T-helper 22 cell (primary cell): ENCODE data around the gene TMEM258.

Experiments used
- DNase-seq: peaks from one replicate; pipeline ENCODE4 v3.0.0-alpha.2; 2020; ENCODE audit warnings: low read depth

TMEM258 gene

DNA sequence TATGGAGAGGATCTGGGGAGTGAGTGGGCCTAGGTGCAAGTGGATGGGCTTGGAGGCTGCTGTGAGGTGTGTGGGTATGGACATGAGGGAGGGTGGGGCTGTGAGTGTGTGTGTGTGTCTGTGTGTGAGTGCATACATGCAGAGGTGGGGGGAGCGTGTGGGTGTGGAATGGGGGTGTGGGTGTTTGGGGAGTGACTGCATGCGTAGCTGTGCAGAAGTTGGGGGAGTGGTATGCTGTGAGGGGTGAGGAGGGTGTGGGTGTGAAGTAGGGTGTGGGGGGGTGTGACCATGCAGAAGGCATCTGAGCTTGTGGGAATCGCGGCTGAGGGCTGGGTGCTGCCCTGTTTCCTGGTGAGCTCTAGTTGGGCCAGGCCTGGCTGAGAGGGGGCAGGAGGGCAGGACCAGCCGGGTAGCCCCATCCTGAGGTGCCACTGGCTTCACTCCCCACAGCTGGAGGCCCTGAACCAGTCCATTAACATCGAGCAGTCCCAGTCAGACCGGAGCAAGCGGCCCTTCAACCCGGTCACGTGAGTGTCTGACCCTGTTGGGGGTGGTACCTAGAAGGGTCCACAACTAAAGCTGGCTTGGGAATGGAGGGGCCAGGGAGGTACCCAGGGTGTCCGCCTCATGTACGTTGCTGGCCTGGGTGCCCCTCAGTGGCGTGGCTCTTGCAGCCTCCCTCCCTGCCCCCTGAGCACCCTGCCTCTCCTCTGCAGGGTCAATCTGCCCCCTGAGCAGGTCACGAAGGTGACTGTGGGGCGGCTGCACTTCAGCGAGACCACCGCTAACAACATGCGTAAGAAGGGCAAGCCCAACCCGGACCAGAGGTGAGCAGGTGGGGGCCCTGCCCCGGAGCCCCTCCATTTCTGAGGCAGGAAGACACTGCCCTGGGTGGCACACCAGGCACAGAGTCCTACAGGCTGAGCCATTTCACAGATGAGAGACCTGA lies 16.5 kb downstream of the TMEM258 start:
- no peak for DNase-seq

DNA sequence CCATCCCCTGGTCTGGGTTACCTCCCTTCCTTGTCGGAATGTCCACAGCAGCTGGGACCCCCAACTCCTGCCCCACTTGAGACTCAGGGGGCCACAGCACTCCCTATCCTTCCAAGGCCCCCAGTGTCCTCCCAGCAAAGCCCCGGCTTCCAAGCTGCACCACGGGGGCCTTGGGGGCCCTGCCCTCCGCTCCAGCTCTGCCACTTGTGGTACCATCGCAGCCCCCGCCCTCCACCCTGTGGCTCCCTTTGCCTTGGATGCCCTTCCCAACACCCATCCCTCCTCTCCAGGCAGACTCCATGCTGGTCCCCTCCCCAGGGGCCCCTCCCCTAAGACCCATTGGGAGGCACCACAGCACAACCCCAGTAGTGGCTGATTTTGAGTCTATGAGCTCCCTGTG lies 17.3 kb downstream of the TMEM258 start:
- no peak for DNase-seq

DNA sequence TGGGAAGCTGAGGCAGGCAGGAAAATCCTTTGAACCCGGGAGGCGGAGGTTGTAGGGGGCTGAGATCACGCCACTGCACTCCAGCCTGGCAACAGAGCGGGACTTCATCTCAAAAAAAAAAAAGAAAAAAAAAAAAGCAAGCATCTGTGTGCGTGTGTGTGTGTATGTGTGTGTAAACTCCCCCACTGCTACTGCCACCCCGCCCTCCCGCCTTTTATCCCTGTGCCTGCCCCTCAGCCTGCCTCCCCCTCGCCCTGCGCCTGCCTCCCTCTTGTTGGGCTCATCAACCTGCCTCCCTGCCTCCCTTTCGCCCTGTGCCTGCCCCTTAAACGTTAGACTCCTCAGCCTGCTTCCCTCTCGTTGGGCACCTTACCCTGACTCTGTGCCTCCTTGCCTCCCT lies 18.0 kb downstream of the TMEM258 start:
- DNase-seq, result no peak

DNA sequence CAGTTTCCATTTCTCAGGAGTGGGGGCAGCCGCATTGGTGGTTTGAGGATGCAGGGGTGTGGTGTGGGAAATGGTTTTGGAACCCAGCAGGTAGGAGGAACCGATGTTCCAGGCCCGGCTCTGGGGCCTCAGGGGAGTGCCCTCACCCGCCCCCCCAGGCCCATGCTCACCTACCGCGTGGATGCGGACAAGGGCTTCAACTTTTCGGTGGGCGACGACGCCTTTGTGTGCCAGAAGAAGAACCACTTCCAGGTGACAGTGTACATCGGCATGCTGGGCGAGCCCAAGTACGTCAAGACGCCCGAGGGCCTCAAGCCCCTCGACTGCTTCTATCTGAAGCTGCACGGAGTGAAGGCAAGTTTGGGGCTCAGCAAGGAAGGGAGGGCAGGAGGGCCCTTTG lies 18.6 kb downstream of the TMEM258 start:
- DNase-seq, result no peak

DNA sequence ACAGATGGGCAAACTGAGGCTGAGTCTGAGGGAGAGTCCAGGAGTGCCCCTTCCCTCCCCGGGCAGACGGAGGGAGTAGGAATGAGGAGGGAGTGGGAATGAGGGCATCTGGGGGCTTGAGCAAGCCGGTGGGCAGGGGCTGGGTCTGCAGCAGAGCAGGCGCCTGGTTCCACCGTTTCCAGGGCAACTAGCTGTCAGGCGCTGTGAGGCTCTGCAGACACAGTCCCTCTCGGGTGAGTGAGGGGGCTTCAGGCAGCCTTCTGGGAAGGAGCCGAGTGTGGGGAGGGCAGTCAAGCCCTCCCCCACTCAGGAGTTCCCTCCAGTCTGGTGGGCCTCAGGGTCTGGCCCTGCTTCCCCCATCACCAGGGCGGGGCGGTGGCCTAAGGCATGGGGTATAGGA lies 19.0 kb downstream of the TMEM258 start:
- DNase-seq, result no peak

DNA sequence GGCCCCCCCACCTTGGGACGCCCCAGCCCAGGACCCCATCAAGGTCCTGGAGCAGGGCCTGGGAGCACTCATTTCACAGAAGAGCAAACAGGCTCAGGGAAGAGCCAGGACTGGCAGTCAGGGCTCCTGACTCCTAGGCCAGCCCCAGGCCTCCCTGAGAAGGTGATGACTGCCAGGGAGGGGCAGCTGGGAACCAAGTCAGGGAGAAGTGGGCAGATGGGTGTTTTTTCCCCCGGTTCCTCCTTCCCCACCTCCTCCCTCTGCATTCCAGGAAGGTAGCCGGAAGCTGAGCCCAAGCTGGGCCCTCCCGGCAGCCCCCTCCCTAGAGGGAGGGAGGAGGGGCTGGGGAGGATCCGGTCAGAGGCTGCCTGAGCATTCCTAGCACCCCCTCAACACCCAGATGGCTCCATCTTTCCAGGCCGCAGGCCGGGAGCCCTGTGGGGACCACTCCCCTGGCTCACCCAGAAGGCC lies 20.4 kb downstream of the TMEM258 start:
- DNase-seq, result no peak

DNA sequence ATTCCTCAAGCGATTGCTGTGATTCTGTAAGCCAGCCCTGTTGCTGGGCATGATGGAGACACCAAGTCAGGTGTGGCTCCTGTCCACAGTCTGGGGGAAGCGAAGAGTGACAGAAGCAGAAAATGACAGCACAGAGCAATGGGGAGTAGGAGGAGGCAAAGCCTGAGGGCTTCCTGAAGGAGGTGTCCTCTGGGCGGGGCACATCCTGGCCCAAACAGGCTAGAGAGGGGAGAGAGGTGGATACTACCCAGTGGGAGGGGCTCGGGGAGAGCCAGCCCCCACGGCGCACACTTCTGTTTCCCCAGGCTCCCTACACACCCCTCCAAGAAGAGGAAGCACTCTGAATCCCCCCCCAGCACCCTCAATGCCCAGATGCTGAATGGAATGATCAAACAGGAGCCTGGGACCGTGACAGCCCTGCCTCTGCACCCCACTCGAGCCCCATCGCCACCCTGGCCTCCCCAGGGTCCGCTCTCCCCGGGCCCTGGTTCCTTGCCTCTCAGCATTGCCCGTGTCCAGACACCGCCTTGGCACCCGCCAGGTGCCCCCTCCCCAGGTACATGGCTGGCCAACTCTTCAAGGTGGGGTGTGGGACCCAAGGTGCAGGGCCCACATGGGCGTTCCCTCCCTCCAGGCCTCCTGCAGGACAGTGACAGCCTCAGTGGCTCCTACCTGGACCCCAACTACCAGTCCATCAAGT lies 21.1 kb downstream of the TMEM258 start:
- no peak for DNase-seq

DNA sequence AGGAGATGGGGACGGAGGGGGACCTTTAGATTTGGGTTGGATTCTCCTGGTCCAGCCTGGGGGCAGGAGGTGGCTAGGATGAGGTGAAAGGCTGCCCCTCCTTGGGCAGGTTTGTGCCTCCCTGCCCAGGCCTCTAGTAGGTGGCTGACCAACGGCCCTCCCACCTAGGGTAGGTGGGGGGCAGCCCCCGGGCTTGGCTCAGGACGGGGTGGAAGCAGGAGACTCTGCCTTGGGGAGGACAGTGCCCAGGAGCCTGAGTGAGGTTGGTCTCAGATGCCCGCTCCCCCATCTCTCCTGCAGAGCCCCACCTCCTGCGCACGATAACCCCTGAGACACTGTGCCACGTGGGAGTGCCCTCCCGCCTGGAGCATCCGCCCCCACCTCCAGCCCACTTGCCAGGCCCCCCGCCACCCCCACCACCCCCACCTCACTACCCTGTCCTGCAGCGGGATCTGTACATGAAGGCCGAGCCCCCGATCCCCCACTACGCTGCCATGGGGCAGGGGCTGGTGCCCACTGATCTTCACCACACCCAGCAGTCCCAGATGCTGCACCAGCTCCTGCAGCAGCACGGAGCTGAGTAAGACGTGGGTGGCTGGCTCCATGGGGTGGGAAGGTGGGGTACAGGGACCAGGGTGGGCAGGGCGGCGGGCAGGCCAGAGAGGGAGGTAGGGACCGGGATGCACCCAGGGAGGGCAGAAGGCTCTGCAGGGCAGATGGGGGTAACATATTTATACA lies 22.3 kb downstream of the TMEM258 start:
- DNase-seq, result no peak

DNA sequence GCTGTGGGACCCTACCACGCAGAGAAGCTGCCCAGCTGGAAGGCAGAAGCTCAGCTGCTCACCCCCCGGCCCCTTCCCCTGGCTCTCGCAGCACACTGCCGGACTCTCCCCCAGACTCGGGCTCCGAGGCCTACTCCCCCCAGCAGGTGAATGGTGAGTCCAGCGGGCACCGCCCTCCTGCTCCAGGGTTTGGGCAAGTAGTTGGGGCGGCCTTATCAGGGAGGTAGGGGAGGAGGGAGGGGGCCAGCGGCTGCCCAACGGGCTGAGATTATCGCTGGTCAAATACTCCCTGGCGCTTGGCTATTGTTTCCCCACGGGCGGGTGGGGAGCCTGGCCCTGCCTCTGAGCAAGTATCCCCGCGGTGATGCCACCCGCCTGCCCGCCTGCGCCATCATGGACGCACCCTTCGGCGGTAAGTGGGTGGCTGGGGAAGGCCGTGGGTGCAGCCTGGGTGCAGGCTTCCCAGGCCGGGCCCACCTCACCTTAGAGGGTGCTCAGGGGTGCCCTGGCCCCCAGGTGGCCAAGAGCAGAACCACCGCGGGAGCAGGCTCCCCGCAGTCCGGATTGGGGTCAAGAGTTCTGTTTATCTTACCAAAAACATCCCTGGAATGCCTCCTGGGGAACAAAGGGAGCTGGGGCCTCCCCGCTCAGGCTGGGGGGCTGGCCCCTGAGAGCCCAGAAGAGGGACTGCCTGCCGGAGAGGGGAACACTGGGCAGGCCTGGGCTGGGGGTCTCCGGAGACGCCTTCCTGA lies 23.1 kb downstream of the TMEM258 start:
- DNase-seq, result no peak

DNA sequence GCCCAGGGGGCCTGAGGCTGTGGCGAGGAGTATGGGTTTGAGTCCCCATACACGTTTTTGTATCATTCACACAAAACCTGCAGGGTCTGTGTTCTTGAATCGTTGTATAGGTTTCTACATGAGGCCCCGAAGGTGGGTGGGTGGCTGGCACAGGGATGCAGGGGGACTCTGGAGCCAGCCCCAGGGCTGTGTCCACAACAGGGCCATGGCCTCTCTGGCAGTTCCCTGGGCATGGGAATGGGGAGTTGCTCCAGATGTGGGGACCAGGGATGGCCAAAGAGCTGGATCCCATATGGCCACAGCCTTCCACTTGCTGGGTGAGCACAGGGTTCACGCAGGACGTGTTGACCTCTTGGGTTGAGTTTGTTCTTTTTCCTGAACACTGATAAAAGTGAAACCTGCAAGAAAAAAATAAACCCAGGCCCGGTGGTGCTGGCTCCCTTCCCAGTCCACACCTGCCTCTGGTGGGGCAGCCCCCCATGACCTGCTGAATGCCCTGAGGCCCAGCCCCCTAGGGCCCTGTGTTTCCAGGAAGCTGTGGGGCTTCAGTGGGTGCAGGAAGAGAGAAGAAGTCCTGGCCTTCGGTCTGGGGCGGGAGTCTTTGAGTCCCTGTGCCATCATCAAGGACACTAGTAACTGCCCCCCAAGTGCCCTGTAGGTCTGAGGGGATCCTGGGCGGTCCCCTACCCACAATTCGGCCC lies 23.9 kb downstream of the TMEM258 start:
- no peak for DNase-seq

DNA sequence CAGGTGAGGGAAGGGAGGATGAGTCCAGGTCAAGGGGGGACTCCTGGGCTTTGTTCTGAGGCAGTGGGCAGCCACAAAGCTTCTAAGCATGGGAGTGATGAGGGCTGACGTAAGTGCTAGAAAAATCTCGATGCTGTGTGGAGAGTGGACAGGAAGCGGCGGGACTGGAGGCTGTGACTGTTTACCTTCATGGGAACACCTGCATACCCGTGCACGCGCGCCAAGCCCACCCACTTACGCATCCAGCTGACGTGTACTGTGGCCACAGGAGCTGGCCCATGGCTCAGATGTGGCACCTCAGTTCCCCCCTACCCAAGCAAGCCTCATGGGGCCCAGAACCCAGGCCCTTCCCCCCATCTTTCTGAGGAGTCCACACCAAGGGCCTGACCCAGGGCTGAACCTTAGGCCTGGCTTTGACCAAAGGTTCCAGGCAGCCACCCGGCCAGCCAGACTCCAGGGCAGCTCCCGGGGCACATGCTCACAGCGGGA lies 26.0 kb downstream of the TMEM258 start:
- DNase-seq, result no peak

DNA sequence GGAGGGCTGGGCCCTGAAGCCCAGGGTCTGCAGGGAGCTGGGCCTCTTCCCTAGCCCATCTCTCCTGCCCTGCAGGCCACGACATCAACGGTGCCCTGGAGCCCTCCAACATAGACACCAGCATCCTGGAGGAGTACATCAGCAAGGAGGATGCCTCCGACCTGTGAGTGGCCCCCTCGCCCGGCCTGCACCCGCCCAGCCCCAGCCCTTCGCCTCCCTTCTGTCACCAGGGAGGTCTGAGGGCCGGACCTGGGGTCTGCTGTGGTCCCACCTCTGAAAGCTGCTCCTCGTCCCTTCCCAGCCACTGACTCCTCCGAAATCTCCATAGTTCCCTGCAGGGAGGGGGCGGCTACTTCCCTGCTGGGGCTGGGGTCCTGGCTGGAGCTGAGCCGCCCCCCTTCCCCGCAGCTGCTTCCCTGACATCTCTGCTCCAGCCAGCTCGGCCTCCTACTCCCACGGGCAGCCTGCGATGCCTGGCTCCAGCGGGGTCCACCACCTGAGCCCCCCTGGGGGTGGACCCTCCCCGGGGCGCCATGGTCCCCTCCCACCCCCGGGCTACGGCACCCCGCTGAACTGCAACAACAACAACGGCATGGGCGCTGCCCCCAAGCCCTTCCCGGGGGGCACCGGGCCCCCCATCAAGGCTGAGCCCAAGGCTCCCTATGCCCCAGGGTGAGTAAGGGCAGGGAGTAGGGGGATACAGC lies 26.7 kb downstream of the TMEM258 start:
- DNase-seq, result no peak

DNA sequence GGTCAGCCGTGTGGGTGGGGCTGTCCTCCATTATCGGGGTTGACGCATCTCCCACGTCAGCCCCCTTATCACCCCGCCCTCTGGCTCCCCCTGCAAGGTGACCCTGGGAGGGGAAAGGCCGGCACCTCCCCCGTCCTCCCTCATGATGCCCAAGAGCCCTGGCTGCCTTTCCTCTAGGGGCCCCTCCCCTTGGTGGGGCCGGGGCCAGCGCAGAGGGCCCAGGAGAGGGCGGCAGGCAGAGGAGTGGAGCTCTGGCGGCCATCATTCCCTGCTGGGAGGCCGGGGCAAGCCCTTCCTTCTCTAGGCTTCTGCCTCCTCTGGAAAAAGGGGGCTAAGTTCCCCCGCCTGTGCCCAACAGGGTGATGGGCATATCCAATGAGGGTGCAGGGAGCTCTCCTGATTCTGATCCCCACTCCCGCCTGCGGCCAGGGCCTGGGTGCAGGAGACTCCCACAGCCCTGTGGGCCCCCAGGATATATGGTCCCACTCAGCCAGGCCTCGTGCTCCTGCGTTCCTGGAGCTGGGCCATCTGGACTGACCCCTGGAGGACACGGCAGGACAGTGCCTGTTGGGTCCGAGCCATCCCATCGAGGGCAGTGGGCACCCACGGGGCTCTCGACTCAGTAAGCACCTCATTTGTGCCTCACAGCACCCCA lies 27.7 kb downstream of the TMEM258 start:
- DNase-seq, result no peak

DNA sequence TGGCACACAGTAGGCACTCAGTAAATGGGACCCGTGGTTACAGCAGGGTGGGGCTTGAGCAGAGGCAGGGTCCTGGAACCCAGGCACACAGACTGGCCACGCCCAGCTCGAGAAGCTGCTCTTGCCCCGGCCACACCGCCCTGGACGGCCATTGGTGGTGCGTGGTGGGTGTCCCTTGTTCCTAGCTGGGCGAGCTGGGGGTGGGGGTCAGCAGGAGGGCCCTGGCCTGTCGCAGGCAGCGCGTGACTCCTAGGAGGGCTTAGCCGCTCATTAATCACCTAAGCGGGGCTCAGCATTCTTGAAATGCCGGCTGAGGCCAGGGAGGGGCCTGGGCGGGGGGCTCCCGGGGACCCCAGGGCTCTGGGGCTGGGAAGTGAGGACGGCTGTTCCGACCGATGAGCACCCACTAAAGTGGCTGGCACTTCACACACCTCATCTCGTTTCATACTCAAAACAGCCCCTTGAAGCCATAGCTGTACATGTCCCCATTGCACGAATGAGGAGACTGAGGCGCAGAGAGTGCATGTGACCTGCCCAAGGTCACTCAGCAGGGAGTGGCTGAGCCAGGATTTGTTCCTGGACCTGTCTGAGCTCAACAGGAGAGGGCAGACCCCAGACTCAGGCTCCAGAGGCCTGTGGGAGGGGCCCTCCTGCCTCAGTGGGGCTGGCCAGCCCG lies 28.3 kb downstream of the TMEM258 start:
- no peak for DNase-seq

DNA sequence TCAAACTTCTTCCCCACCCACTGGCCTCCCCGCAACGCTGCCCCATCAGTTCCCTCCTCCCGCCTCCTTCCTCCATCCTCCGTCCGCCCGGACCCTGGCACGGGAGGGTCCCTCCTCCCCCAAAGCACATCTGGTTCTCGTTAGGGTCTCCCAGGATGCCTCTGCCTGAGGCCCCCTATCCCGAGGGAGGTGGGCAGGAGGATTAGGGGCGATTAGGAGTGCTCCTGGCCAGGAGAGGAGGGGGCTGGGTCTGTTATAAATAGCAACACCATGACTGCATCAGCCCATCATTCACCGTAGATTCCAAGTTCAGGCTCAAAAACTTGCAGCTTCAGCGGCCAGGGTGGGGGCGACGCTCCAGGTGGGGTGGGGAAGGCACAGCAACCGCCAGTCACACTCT lies 29.6 kb downstream of the TMEM258 start:
- no peak for DNase-seq

DNA sequence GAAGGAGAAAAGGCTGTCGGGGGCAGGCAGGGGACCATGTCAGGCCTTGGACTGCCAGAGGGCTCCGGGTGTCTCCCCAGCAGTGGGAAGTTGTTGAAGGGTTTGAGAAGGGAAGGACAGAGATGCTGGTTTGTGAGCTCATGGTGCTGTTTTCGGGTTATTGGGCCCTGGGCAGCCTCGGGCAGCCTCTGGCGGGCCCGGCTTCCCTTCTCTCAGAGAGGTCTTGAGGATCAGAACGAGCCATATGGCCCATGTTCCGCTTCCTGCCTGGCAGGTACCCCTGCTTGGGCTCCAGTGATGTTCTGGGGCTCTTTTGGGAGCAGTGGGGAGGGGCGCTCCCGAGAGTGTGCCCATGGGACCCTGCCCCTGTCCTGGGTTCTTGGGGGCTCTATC lies 30.2 kb downstream of the TMEM258 start:
- no peak for DNase-seq

DNA sequence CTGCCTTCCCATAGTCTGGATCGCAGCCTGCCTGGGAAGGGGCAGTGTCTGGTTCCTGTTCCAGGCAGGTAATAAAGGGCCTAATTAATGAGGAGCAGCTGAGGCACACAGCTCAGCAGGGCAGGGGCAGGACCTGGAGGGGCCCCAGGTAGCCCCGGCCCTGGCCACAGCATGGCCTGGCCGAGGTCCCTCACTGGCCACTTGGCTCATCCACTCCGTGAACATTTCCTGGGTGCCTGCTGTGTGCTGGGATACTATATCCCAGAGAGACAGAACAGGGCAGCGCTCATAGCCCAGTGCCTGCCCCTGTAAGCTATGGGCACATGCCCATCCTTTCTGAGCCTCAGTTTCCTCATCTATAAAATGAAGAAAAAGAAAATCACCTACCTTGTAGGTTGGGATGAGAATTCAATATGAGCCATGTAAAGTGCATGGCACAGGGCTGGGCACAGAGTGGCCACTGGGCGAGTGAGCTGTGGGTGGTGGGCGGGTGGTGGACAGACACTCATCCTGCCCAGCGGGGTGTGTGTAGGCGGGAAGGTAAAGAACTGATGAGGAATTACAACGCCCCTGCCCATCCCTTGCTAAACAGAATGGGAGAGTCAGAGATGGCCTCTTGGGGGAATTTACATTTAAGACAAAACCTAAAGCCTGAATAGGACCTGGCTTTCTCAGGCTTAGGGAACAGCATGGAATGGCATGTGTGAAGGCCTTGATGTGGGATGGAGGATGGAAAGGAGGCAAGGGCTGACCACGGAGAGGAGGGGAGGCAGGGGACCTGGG lies 30.8 kb downstream of the TMEM258 start:
- no peak for DNase-seq

DNA sequence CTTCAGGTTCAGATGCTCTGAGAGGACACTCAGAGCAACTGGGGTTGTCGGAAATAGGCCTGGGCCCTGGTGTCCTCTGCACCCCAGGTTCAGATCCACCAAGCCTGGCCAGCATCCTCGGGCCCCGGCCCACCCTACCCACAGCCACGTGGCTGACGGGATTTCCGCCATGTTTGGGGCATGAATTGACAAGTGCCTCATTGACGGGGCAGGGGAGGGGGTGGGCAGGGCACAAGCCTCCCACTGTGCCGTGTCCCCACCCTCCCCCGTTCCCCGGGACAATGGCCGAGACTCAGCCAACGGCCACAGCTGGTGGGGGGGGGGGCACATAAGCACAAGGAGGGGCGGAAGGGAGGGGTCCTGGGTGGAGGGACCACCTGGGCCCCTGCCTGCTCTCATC lies 31.5 kb downstream of the TMEM258 start:
- no peak for DNase-seq
